Esophagus muscularis mucosa (tissue), 4 donors: ENCODE data around the gene CES3. TPM values are rescaled to one million over a fixed set of nuclear protein-coding genes. Genes with fewer than 3 reads are reported as not detected.

Experiments
- DNase-seq: peaks from one replicate; pipeline ENCODE4 v3.0.0-alpha.2; 2017; ENCODE audit errors: extremely low spot score
- H3K27ac ChIP-seq, 4 donors: fragments of 200-600 bp; sonication (generic); replicated peaks in 1 of 4; 1 replicate in 3 of 4; 2 replicates in 1 of 4; pipeline ENCODE4 v1.5.1; 2016 to 2019; ENCODE audit warnings: mild to moderate bottlenecking in 1 of 4
- H3K27me3 ChIP-seq, 4 donors: fragments of 200-600 bp; sonication (generic); one replicate each; pipeline versions ENCODE4 v1.5.1 to v1.6.0; 2016 to 2019
- H3K36me3 ChIP-seq, 4 donors: fragments of 200-600 bp; sonication (generic); one replicate each; pipeline ENCODE4 v1.5.1; 2016 to 2019
- H3K4me1 ChIP-seq, 4 donors: fragments of 200-600 bp; sonication (generic); one replicate each; pipeline ENCODE4 v1.5.1; 2016 to 2019
- H3K4me3 ChIP-seq, 4 donors: fragments of 200-600 bp; sonication (generic); 1 replicate in 2 of 4; 2 replicates in 2 of 4; pipeline ENCODE4 v1.5.1; 2016 to 2019; ENCODE audit warnings: mild to moderate bottlenecking in 4 of 4, moderate library complexity in 1 of 4
- H3K9me3 ChIP-seq, 4 donors: fragments of 200-600 bp; sonication (generic); 1 replicate in 3 of 4; 2 replicates in 1 of 4; pipeline ENCODE4 v1.5.1; 2016 to 2019
- CTCF ChIP-seq, 3 experiments: fragments of 200-600 bp in 2 of 3; fragments of 450-650 bp in 1 of 3; sonication (generic) in 2 of 3; IDR thresholded peaks; one replicate each; pipeline ENCODE4 v1.5.1; 2017 to 2019; ENCODE audit warnings: antibody characterized with exemption in 3 of 3, mild to moderate bottlenecking in 2 of 3, moderate library complexity in 1 of 3
- EP300 ChIP-seq: sonication (generic); formaldehyde crosslinking; IDR thresholded peaks from one replicate; pipeline ENCODE4 v1.6.1; 2017; ENCODE audit warnings: antibody characterized with exemption
- POLR2A ChIP-seq: fragments of 450-650 bp; IDR thresholded peaks from one replicate; pipeline ENCODE4 v1.6.1; 2017; ENCODE audit warnings: antibody characterized with exemption, moderate library complexity, mild to moderate bottlenecking, low read depth
- POLR2AphosphoS5 ChIP-seq, 2 donors: sonication (generic); formaldehyde crosslinking; IDR thresholded peaks; one replicate each; pipeline ENCODE4 v1.6.1; 2017; ENCODE audit warnings: antibody characterized with exemption in 2 of 2
- whole genome bisulfite sequencing: methylation state at CpG from one replicate; pipeline ENCODE4 v1.1.5; 2018; 5-methylcytosine and 5-hydroxymethylcytosine counted together
- intact Hi-C: fragments of 100-400 bp; cut with DNase I; formaldehyde crosslinking; loops from one replicate; pipeline ENCODE4 v1.15.1; 2023
- total RNA-seq, 4 donors: library from RNA; depleted of rRNA; stranded (reverse); fragments of >200 nt; gene quantifications; one replicate each; pipeline versions ENCODE4 v1.1.0 to v1.2.1, GENCODE V29; 2016

Gene CES3
- total RNA-seq, 4 donors from 2014 or later = 0.23 to 0.42 (median 0.33) TPM; not detected in 1

DNA sequence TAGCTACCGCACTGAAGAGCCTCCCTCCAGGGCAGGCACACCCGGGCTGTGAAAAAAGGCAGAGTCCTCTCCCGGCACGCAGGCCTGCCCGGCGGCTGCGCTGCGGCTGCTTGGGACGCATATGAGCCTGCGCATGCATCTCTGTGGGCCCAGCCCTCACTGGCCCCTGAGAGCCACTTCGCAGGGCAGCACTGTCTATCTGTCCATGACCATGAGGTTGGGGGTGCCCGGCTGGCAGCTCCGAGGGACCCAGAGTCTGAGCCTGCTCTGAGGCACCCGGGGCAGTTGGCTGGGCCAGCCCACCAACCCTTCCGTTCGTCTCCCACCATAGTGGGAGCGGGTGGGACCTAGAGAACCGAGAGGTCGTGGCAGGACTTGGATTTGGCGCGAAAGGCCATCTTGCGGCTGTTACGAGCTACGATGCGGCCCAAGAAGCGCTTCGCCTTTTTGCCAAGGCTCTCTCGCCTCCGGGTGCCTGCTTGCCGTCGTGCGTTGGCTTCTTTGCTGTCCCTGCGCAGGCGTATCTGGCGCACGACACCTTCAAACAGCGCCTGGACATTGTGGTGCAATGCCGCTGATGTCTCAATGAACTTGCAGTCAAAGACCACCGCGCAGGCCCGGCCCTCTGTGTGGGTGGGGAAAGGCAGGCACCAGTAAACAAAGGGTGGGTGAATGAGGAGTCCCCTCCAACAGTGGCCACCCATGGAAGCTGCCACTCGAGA, 39.2 kb upstream of the CES3 start:
- intact Hi-C loops = no loop called here
- Histone ChIP-seq H3K27me3 (peaks cover 0 to 3% (median 0%) of the 10 kb centered on the region in 4 donors), H3K9me3 (no peaks in the 10 kb centered on the region), H3K4me1 (peaks cover 55 to 83% (median 81%) of the 10 kb centered on the region in 4 donors), H3K36me3 (peaks cover 11 to 26% (median 13%) of the 10 kb centered on the region in 4 donors), H3K27ac (peak overlapping the region; percentile 92 to 95 (median 93)), H3K4me3 (no peak overlapping the region)
- TF ChIP-seq POLR2A (no peak), CTCF (IDR thresholded peaks at IDR 0.05) (no peak), POLR2AphosphoS5 (IDR thresholded peaks at IDR 0.05) (no peak), EP300 (no peak)
- WGBS = 79% methylated on average over 40 of the region's 42 CpGs
- no peak for DNase-seq

- no peak for TF ChIP-seq POLR2A
- no peak for TF ChIP-seq CTCF (IDR thresholded peaks at IDR 0.05)
- TF ChIP-seq POLR2AphosphoS5 (IDR thresholded peaks at IDR 0.05) = peak; percentile 69 to 75
- peak overlapping the region; percentile 92 to 95 (median 93) for H3K27ac ChIP-seq
These were observed 37.8 kb upstream of the CES3 start for GRCh38 chr16:66923247-66923731.

DNA sequence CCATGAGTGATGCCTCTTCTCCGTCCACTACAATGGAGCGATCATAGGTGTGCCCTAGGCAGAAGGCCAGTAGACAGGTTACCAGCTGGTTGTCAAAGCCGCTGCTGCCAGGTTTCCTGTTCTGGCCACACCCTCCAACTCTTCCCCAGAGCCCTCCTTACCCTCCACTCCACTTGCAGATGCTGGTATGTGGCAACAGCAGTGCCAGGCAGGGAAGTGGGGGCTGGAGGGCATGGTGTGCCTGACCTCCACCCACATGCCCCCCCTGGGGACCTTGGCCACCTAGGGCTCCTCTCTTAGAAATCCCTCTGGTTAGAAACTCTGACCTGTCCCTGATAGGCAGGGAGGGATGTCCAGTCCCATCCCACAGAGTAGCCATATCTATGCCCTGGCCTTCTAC, 37.2 kb upstream of the CES3 start:
- H3K27me3 ChIP-seq = peaks cover 0 to 3% (median 0%) of the 10 kb centered on the region in 4 donors
- peak overlapping the region; percentile 72 to 77 (median 74) for H3K4me3 ChIP-seq
- peak; percentile 3 for TF ChIP-seq POLR2A
- no peak for TF ChIP-seq POLR2AphosphoS5 (IDR thresholded peaks at IDR 0.05)
- no peak for TF ChIP-seq CTCF (IDR thresholded peaks at IDR 0.05)
- TF ChIP-seq EP300 = no peak
- 47% methylated on average over 3 of the region's 3 CpGs for whole genome bisulfite sequencing
- intact Hi-C loops = no loop called here
- H3K27ac ChIP-seq = peak overlapping the region; percentile 92 to 95 (median 93)
- H3K9me3 ChIP-seq = no peaks in the 10 kb centered on the region
- peaks cover 11 to 26% (median 13%) of the 10 kb centered on the region in 4 donors for H3K36me3 ChIP-seq
- DNase-seq = no peak
- H3K4me1 ChIP-seq = peaks cover 61 to 100% (median 90%) of the 10 kb centered on the region in 4 donors

More at GRCh38 chr16:66923247-66923731, 37.8 kb upstream of the CES3 start:
- H3K36me3 ChIP-seq = peaks cover 11 to 26% (median 13%) of the 10 kb centered on the region in 4 donors
- H3K27me3 ChIP-seq = peaks cover 0 to 3% (median 0%) of the 10 kb centered on the region in 4 donors
- peak overlapping the region; percentile 72 to 77 (median 74) for H3K4me3 ChIP-seq
- peaks cover 65 to 96% (median 91%) of the 10 kb centered on the region in 4 donors for H3K4me1 ChIP-seq
- no peaks in the 10 kb centered on the region for H3K9me3 ChIP-seq
- WGBS = 42% methylated on average over 16 of the region's 18 CpGs
- DNase-seq = no peak
- intact Hi-C loops = no loop called here

DNA sequence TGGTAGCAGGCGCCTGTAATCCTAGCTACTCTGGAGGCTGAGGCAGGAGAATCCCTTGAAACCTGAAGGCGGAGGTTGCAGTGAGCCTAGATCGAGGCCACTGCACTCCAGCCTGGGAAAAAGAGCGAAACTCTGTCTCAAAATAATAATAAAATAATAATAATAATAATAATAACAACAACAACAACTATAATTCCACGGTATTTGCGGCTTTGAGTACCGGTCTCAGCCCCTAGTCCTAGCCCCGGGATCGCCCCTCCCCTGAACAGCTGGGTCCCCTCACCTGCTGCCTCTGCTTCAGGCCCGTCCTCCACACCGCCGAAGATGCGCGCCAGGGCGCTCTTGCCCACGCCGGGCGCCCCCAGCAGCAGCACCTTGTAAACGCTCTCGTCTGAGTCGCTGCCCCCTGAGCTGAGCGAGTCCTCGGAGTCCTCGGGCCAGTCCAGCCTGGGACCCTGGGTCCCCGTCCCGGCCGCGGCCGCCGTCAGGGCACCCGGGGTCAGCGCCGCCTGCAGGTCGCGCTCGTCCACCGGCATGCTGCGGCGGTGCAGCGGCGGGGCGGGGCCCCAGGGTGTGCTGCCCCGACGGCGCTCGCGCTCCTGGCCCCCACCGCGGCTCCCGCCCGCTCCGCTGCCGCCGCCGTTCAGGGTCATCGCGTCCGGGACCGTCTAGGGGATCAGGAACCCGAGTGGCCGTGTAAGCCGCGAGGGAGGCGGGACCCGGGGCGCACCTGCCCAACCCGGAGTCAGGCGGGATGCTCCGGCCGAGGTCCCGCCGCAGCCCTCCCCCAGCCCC, 36.3 kb upstream of the CES3 start:
- Histone ChIP-seq H3K27me3 (peaks cover 0 to 3% (median 0%) of the 10 kb centered on the region in 4 donors), H3K4me1 (peaks cover 53 to 92% (median 83%) of the 10 kb centered on the region in 4 donors), H3K36me3 (peaks cover 11 to 26% (median 13%) of the 10 kb centered on the region in 4 donors), H3K4me3 (peak overlapping the region; percentile 72 to 77 (median 74)), H3K9me3 (no peaks in the 10 kb centered on the region), H3K27ac (peak overlapping the region; percentile 92 to 95 (median 93))
- 8% methylated on average over 36 of the region's 72 CpGs for WGBS
- TF ChIP-seq CTCF (IDR thresholded peaks at IDR 0.05) (peak; percentile 47 to 63 (median 59)), EP300 (no peak)
- no peak for DNase-seq
- intact Hi-C loops = no loop called here
